Lower leg skin (tissue), 3 donors: ENCODE data around the gene YAE1.

ENCODE experiments used
- POLR2A ChIP-seq, 2 donors: fragments of 450-650 bp; IDR thresholded peaks; one replicate each; pipeline ENCODE4 v1.6.1; 2016 to 2017; ENCODE audit warnings: antibody characterized with exemption in 2 of 2, mild to moderate bottlenecking in 1 of 2, moderate library complexity in 1 of 2
- TF ChIP-seq, protein P1 (sequence below), 3 donors: fragments of 450-650 bp; IDR thresholded peaks; one replicate each; pipeline ENCODE4 v1.5.1; 2016; ENCODE audit warnings: antibody characterized with exemption in 3 of 3, mild to moderate bottlenecking in 3 of 3, moderate library complexity in 2 of 3

GRCh38 chr7:39565538-39565937 is 666 bp upstream of the YAE1 start:
- TF ChIP-seq, protein P1, sequence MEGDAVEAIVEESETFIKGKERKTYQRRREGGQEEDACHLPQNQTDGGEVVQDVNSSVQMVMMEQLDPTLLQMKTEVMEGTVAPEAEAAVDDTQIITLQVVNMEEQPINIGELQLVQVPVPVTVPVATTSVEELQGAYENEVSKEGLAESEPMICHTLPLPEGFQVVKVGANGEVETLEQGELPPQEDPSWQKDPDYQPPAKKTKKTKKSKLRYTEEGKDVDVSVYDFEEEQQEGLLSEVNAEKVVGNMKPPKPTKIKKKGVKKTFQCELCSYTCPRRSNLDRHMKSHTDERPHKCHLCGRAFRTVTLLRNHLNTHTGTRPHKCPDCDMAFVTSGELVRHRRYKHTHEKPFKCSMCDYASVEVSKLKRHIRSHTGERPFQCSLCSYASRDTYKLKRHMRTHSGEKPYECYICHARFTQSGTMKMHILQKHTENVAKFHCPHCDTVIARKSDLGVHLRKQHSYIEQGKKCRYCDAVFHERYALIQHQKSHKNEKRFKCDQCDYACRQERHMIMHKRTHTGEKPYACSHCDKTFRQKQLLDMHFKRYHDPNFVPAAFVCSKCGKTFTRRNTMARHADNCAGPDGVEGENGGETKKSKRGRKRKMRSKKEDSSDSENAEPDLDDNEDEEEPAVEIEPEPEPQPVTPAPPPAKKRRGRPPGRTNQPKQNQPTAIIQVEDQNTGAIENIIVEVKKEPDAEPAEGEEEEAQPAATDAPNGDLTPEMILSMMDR (IDR thresholded peaks at IDR 0.05), result no peak
- TF ChIP-seq POLR2A (IDR thresholded peaks at IDR 0.05), result no peak
